ENCODE measurements around the gene VDAC2. TPM values are rescaled to one million over a fixed set of nuclear protein-coding genes. Genes with fewer than 3 reads are reported as not detected.
A peak's percentile ranks its signal among the peaks of the same experiment; 100 is the strongest.

The VDAC2 gene
- total RNA-seq, 4 donors from 2014 or later: 121 to 145 (median 140) TPM

DNA sequence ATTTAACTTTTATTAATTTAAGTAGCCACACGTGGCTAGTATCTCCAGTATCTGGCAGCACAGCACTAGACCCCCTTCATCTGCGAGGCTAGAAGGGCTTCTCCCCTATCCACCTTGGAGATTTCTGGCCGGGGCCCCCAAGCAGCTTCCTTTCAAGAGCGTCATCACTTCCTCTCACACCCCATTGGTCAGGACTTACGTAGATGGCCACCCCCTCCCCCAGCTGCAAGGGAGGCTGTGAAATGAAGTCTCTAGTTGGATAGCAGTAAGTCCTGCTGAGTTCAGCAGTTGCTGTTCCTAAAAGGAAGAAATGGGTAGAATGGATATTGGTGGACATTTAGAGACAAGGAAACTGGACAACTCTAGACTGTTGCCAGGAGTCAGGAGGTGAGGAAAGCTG lies 59.0 kb downstream of the VDAC2 start:
- no peak for DNase-seq (ENCODE audit: low spot score in 2 of 2)
- no peak overlapping the region for H3K4me3 ChIP-seq (ENCODE audit: low read depth, poor library complexity, severe bottlenecking)
- intact Hi-C loops (cut with DNase I; ENCODE audit: low total_unique reads): no loop called here
- WGBS, 2 donors: 88 to 97% methylated on average over 5 of the region's 5 CpGs
- TF ChIP-seq, protein P1, sequence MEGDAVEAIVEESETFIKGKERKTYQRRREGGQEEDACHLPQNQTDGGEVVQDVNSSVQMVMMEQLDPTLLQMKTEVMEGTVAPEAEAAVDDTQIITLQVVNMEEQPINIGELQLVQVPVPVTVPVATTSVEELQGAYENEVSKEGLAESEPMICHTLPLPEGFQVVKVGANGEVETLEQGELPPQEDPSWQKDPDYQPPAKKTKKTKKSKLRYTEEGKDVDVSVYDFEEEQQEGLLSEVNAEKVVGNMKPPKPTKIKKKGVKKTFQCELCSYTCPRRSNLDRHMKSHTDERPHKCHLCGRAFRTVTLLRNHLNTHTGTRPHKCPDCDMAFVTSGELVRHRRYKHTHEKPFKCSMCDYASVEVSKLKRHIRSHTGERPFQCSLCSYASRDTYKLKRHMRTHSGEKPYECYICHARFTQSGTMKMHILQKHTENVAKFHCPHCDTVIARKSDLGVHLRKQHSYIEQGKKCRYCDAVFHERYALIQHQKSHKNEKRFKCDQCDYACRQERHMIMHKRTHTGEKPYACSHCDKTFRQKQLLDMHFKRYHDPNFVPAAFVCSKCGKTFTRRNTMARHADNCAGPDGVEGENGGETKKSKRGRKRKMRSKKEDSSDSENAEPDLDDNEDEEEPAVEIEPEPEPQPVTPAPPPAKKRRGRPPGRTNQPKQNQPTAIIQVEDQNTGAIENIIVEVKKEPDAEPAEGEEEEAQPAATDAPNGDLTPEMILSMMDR (IDR thresholded peaks at IDR 0.05): no peak
- no peak for TF ChIP-seq POLR2A (IDR thresholded peaks at IDR 0.05)

DNA sequence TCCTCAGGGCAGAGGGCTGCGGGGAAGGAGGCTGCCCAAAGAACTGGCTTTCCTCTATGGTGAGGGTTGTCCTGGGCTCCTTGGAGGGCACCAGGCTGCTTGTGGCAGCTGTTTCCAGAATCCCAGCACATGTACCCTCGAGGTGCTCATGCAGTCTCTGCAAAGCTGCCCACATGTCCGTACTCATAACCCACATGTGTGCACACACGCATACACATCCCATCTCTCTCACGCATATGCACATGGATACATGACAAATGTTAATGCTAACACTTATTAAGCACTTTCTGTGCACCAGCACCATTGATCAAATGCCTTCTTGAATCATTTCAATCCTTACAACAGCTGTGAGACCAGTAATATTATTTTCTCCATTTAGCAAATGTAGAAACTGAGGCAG lies 61.5 kb downstream of the VDAC2 start:
- TF ChIP-seq POLR2A (IDR thresholded peaks at IDR 0.05): no peak
- TF ChIP-seq, protein P1 (IDR thresholded peaks at IDR 0.05): no peak
- DNase-seq (ENCODE audit: low spot score in 2 of 2): no peak
- WGBS, 2 donors: 90 to 95% methylated on average over 5 of the region's 5 CpGs
- H3K4me3 ChIP-seq (ENCODE audit: low read depth, poor library complexity, severe bottlenecking): no peak overlapping the region
- intact Hi-C loops (cut with DNase I; ENCODE audit: low total_unique reads): no loop called here

DNA sequence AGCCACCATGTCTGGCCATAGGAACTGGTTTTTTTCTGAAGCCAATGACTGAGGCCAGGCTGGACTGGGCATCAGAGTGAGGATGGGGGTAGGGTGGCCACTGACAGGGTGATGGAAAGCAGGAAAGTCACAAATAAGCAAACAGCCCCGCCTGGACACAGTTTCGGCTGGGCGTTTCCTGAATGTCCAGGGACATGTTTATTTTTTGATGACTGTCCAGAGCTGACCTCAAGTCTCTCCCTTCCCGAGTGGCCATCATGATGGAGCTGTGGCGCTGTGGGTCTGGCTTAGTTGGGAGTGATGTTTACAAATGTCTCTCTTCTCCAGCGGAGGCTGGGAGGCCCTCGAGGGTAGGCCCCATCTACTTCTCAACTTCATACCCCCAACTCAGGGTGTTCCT lies 62.3 kb downstream of the VDAC2 start:
- intact Hi-C loops (cut with DNase I; ENCODE audit: low total_unique reads): no loop called here
- WGBS, 2 donors: 45 to 66% methylated on average over 7 of the region's 7 CpGs
- DNase-seq (ENCODE audit: low spot score in 2 of 2): no peak
- H3K4me3 ChIP-seq (ENCODE audit: low read depth, poor library complexity, severe bottlenecking): no peak overlapping the region
- no peak for TF ChIP-seq POLR2A (IDR thresholded peaks at IDR 0.05)
- TF ChIP-seq, protein P1 (IDR thresholded peaks at IDR 0.05): no peak

- no peak overlapping the region for H3K4me3 ChIP-seq (ENCODE audit: low read depth, poor library complexity, severe bottlenecking)
- 78 to 80% methylated on average over 44 to 46 of the region's 46 CpGs for WGBS, 2 donors
- TF ChIP-seq POLR2A (IDR thresholded peaks at IDR 0.05): no peak
- TF ChIP-seq, protein P1 (IDR thresholded peaks at IDR 0.05): no peak
- intact Hi-C loops (cut with DNase I; ENCODE audit: low total_unique reads): no loop called here
- DNase-seq (ENCODE audit: low spot score in 2 of 2): peak in 1 of 2 donors; percentile 83
Observed at GRCh38 chr10:75276069-75276872, 65.7 kb downstream of the VDAC2 start.

- intact Hi-C loops (cut with DNase I; ENCODE audit: low total_unique reads): no loop called here
- TF ChIP-seq POLR2A (IDR thresholded peaks at IDR 0.05): no peak
- TF ChIP-seq, protein P1 (IDR thresholded peaks at IDR 0.05): no peak
- no peak overlapping the region for H3K4me3 ChIP-seq (ENCODE audit: low read depth, poor library complexity, severe bottlenecking)
- WGBS, 2 donors: 82 to 92% methylated on average over 2 of the region's 2 CpGs
- DNase-seq (ENCODE audit: low spot score in 2 of 2): peak in 1 of 2 donors; percentile 21
Observed at GRCh38 chr10:75280236-75280635, 69.6 kb downstream of the VDAC2 start.

Other genes starting within 250 kb of the VDAC2 start
- 10 to 100 TPM; 17.4 to 26.4 (median 23.2) TPM for gene SAMD8, start 99.1 kb upstream of the VDAC2 start, total RNA-seq
- gene COMTD1, start 25.2 kb downstream of the VDAC2 start, total RNA-seq: 100 to 1,000 TPM in 1 of 4 donors, 10 to 100 TPM in 3; 57.1 to 115 (median 71.5) TPM
- 1 to 10 TPM; 4.8 to 8.6 (median 7.4) TPM for gene ZNF503, start 191.0 kb downstream of the VDAC2 start, total RNA-seq
- 1 to 10 TPM in 3 of 4 donors, under 1 TPM in 1; 0.76 to 6.4 (median 1.3) TPM for gene LRMDA, start 220.8 kb downstream of the VDAC2 start, total RNA-seq